IMR-90 (cell line): ENCODE measurements around the gene SCN8A.

ENCODE experiments used
- BHLHE40 ChIP-seq: fragments of 150-350 bp; IDR thresholded peaks from 2 replicates; pipeline ENCODE4 v1.6.1; 2016; ENCODE audit warnings: mild to moderate bottlenecking, low read depth, low read length
- CEBPB ChIP-seq: IDR thresholded peaks from 2 replicates; pipeline ENCODE4 v1.6.1; 2012; ENCODE audit warnings: low read depth, low read length, improper control_type of control experiment
- CTCF ChIP-seq: conservative IDR thresholded peaks from 2 replicates; pipeline ENCODE4 v1.5.1; 2012; ENCODE audit warnings: mild to moderate bottlenecking, low read depth, low read length, improper control_type of control experiment
- ELK1 ChIP-seq: fragments of 150-350 bp; IDR thresholded peaks from 2 replicates; pipeline ENCODE4 v1.6.1; 2016; ENCODE audit warnings: low read depth, mild to moderate bottlenecking, low read length, moderate library complexity, borderline replicate concordance
- FOS ChIP-seq: fragments of 150-350 bp; IDR thresholded peaks from 2 replicates; pipeline ENCODE4 v1.6.1; 2016; ENCODE audit warnings: low read depth, low read length
- MAFK ChIP-seq: IDR thresholded peaks from 2 replicates; pipeline ENCODE4 v1.6.1; 2012; ENCODE audit warnings: low read depth, low read length, improper control_type of control experiment
- MAZ ChIP-seq: IDR thresholded peaks from 2 replicates; pipeline ENCODE4 v1.6.1; 2012; ENCODE audit warnings: low read depth, mild to moderate bottlenecking, low read length, improper control_type of control experiment, moderate library complexity, borderline replicate concordance
- MXI1 ChIP-seq: IDR thresholded peaks from 2 replicates; pipeline ENCODE4 v1.6.1; 2012; ENCODE audit warnings: low read depth, mild to moderate bottlenecking, low read length, moderate library complexity, borderline replicate concordance
- POLR2A ChIP-seq: IDR thresholded peaks from 2 replicates; pipeline ENCODE4 v1.6.1; 2012; ENCODE audit warnings: mild to moderate bottlenecking, low read depth, low read length
- RAD21 ChIP-seq: IDR thresholded peaks from 2 replicates; pipeline ENCODE4 v1.6.1; 2012; ENCODE audit warnings: low read length, improper control_type of control experiment
- RCOR1 ChIP-seq: IDR thresholded peaks from 2 replicates; pipeline ENCODE4 v1.6.1; 2012; ENCODE audit warnings: mild to moderate bottlenecking, low read length, improper control_type of control experiment; ENCODE audit not compliant: insufficient replicate concordance
- RFX5 ChIP-seq: IDR thresholded peaks from 2 replicates; pipeline ENCODE4 v1.8.0; 2012; ENCODE audit warnings: low read depth, mild to moderate bottlenecking, low read length, moderate library complexity
- SMC3 ChIP-seq: fragments of 150-350 bp; IDR thresholded peaks from 2 replicates; pipeline ENCODE4 v1.6.1; 2016; ENCODE audit warnings: low read depth, mild to moderate bottlenecking, antibody characterized with exemption, low read length, moderate library complexity
- USF2 ChIP-seq: fragments of 150-350 bp; IDR thresholded peaks from 2 replicates; pipeline ENCODE4 v1.6.1; 2017; ENCODE audit warnings: mild to moderate bottlenecking, antibody characterized with exemption, low read length, low read depth

- TF ChIP-seq POLR2A = no peak
- no peak for TF ChIP-seq MAZ
- TF ChIP-seq CTCF = no peak
- no peak for TF ChIP-seq RAD21
- TF ChIP-seq ELK1 = no peak
- no peak for TF ChIP-seq BHLHE40
- no peak for TF ChIP-seq USF2
- TF ChIP-seq MAFK = no peak
- no peak for TF ChIP-seq RCOR1
- TF ChIP-seq RFX5 = no peak
- TF ChIP-seq MXI1 = no peak
- TF ChIP-seq FOS = no peak
- TF ChIP-seq CEBPB = no peak
- TF ChIP-seq SMC3 = no peak
Measured at GRCh38 chr12:51812871-51813270, 221.8 kb downstream of the SCN8A start.
